ENCODE results near the gene SMO.

GRCh38 chr7:129161524-129162225, 26.8 kb upstream of the SMO start:
- TF ChIP-seq CTCF (IDR thresholded peaks at IDR 0.05; ENCODE audit: low read depth, low read length, missing input control): no peak
- no peak for TF ChIP-seq RXRA (IDR thresholded peaks at IDR 0.05)
- TF ChIP-seq MAX (IDR thresholded peaks at IDR 0.05): no peak
- no peak for TF ChIP-seq REST (IDR thresholded peaks at IDR 0.05)

All from liver (tissue), 3 donors.